KMS-11 (cell line): Measurements from ENCODE around the gene APBA2.

Source experiments
- H2AFZ ChIP-seq: fragments of 200-600 bp; sonication (generic); 2 replicates; pipeline ENCODE4 v1.6.1; 2016; ENCODE audit warnings: antibody characterized with exemption, mixed run types, low read depth
- H3K27ac ChIP-seq: fragments of 200-600 bp; sonication (generic); 2 replicates; pipeline ENCODE4 v1.6.1; 2016; ENCODE audit warnings: mild to moderate bottlenecking, mixed run types
- H3K27me3 ChIP-seq: fragments of 200-600 bp; sonication (generic); 2 replicates; pipeline ENCODE4 v1.6.1; 2017; ENCODE audit warnings: mild to moderate bottlenecking, low read depth, mixed run types, moderate library complexity; ENCODE audit not compliant: insufficient read depth
- H3K36me3 ChIP-seq: fragments of 200-600 bp; sonication (generic); 2 replicates; pipeline ENCODE4 v1.6.1; 2017; ENCODE audit warnings: mild to moderate bottlenecking, mixed run types; ENCODE audit not compliant: insufficient read depth
- H3K4me1 ChIP-seq: fragments of 200-600 bp; sonication (generic); 2 replicates; pipeline ENCODE4 v1.6.1; 2016; ENCODE audit warnings: mild to moderate bottlenecking, low read depth, mixed run types; ENCODE audit not compliant: poor library complexity, severe bottlenecking
- H3K4me2 ChIP-seq: fragments of 200-600 bp; sonication (generic); 2 replicates; pipeline ENCODE4 v1.7.0; 2016; ENCODE audit warnings: mild to moderate bottlenecking, mixed run types
- H3K4me3 ChIP-seq: fragments of 200-600 bp; sonication (generic); IDR thresholded peaks from 2 replicates; pipeline ENCODE4 v1.6.1; 2017; ENCODE audit warnings: low read depth, low read length, mixed read lengths; ENCODE audit not compliant: insufficient read depth
- H3K79me2 ChIP-seq: fragments of 200-600 bp; sonication (generic); 2 replicates; pipeline ENCODE4 v1.6.1; 2016; ENCODE audit warnings: low read depth, mixed run types; ENCODE audit not compliant: insufficient read depth
- H3K9ac ChIP-seq: fragments of 200-600 bp; sonication (generic); 2 replicates; pipeline ENCODE4 v1.6.1; 2016; ENCODE audit warnings: mild to moderate bottlenecking, mixed run types
- H4K20me1 ChIP-seq: fragments of 200-600 bp; sonication (generic); 2 replicates; pipeline ENCODE4 v1.6.1; 2016; ENCODE audit warnings: mild to moderate bottlenecking, mixed run types; ENCODE audit not compliant: insufficient read depth
- TF ChIP-seq, protein P1 (sequence below): fragments of 200-600 bp; sonication (generic); conservative IDR thresholded peaks from 2 replicates; pipeline ENCODE4 v1.6.1; 2017; ENCODE audit warnings: low read depth, mild to moderate bottlenecking, antibody characterized with exemption, low read length, moderate library complexity, mixed read lengths

APBA2 gene

DNA sequence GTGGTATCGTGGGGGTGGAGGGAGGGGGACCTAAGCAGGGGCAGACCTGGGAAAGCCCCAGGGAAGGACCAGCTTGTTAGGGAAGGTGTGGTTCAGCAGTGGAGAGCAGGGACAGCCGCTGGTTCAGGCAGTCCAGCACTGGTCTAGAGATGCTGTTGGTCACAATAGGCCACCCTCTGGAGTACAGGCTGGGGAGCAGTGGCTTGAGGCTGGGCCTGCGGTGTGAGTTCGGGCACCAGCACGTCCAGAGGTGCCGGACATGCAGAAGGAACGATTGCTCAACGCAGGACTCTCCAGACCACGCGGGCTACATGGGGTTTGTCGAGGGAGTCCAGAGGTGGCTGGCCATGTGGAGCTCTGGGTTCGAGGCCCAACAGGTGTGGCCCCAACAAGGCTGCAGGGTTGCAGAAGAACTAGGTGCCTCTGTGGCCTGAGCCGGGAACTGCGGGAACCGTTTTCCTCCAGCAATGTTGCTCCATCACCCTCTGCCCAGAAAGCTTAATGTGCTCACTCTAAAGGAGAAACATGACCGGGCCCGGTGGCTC is 143.9 kb downstream of the APBA2 start:
- no peaks in the 10 kb centered on the region for H3K4me1 ChIP-seq
- TF ChIP-seq, protein P1, sequence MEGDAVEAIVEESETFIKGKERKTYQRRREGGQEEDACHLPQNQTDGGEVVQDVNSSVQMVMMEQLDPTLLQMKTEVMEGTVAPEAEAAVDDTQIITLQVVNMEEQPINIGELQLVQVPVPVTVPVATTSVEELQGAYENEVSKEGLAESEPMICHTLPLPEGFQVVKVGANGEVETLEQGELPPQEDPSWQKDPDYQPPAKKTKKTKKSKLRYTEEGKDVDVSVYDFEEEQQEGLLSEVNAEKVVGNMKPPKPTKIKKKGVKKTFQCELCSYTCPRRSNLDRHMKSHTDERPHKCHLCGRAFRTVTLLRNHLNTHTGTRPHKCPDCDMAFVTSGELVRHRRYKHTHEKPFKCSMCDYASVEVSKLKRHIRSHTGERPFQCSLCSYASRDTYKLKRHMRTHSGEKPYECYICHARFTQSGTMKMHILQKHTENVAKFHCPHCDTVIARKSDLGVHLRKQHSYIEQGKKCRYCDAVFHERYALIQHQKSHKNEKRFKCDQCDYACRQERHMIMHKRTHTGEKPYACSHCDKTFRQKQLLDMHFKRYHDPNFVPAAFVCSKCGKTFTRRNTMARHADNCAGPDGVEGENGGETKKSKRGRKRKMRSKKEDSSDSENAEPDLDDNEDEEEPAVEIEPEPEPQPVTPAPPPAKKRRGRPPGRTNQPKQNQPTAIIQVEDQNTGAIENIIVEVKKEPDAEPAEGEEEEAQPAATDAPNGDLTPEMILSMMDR = no peak
- H3K36me3 ChIP-seq = no peaks in the 10 kb centered on the region
- H3K4me3 ChIP-seq = no peak overlapping the region
- H3K9ac ChIP-seq = no peak overlapping the region
- no peaks in the 10 kb centered on the region for H3K79me2 ChIP-seq
- H3K27ac ChIP-seq = no peak overlapping the region
- H3K4me2 ChIP-seq = no peak overlapping the region
- no peaks in the 10 kb centered on the region for H3K27me3 ChIP-seq
- no peak overlapping the region for H2AFZ ChIP-seq
- no peaks in the 10 kb centered on the region for H4K20me1 ChIP-seq

DNA sequence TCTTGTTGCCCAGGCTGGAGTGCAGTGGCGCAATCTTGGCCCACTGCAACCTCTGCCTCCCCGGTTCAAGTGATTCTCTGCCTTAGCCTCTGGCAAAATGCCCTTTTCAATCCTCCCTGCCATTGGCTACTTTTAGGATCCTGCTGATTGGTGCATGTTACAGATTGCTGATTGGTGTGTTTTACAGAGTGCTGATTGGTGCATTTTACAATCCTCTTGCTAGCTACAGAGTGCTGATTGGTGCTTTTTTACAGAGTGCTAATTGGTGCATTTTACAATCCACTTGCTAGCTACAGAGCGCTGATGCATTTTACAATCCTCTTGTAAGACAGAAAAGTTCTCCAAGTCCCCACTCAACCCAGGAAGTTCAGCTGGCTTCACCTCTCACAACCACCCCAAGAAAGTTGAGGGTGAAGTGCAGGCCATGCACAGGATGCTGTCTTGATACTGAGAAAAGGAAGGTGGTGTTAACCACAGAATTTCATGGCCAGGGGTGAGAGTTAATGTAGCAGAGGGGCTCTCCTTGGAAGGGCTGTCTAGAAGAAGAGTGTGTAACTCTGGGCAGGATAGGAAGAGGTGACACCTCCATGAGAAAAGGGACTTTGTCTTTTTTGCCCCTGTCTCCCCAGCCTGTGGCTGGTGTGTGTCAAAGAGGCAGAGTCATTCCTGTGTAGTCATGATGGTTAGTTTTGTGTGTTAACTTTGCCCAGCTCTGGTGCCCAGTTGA is 145.9 kb downstream of the APBA2 start:
- no peak overlapping the region for H3K9ac ChIP-seq
- H3K4me2 ChIP-seq = no peak overlapping the region
- no peaks in the 10 kb centered on the region for H3K27me3 ChIP-seq
- no peaks in the 10 kb centered on the region for H3K4me1 ChIP-seq
- TF ChIP-seq, protein P1 = no peak
- no peaks in the 10 kb centered on the region for H3K79me2 ChIP-seq
- H3K27ac ChIP-seq = no peak overlapping the region
- no peaks in the 10 kb centered on the region for H4K20me1 ChIP-seq
- no peak overlapping the region for H2AFZ ChIP-seq
- H3K4me3 ChIP-seq = no peak overlapping the region
- no peaks in the 10 kb centered on the region for H3K36me3 ChIP-seq

DNA sequence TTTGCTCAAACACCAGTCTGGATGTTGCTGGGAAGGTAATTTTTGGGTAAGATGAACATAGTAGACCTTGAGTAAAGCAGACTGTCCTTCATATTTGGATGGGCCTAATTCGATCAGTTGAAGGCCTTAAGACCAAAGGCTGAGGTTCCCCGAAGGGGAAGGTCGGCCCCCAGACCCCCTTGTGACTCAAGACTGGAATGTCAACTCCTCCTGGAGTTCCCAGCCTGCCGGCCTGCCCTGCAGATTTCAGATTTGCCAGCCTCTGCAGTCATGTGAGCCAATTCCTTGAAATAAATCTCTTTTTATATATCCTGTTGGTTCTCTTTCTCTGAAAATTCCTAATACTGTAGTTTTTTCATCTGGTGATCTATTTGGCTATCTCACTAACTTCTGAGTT is 146.5 kb downstream of the APBA2 start:
- Histone ChIP-seq H3K36me3 (no peaks in the 10 kb centered on the region), H3K79me2 (no peaks in the 10 kb centered on the region), H4K20me1 (no peaks in the 10 kb centered on the region), H2AFZ (no peak overlapping the region), H3K4me3 (no peak overlapping the region), H3K4me1 (no peaks in the 10 kb centered on the region), H3K4me2 (no peak overlapping the region), H3K27me3 (no peaks in the 10 kb centered on the region), H3K9ac (no peak overlapping the region), H3K27ac (no peak overlapping the region)
- TF ChIP-seq, protein P1 = no peak

DNA sequence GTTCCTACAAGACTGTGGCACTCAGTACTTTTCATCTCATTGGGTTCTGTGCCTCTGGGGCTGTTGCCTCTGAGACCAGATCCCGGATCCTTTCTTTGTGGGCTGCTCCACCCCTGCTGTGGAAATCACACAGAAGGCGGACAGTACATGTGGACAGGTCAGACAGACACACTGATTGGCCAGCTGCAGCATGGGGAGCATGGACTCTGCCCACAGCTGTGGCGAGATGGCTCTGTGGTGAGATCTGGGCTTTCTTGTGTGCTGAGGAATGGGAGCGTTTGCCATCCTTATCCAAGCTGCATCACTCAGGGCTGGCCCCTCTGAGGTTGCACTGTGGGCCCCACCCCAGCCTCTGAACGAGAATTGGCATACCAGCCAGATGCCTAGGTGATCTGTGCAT is 147.0 kb downstream of the APBA2 start:
- TF ChIP-seq, protein P1 = no peak
- no peak overlapping the region for H3K27ac ChIP-seq
- no peaks in the 10 kb centered on the region for H3K36me3 ChIP-seq
- H3K9ac ChIP-seq = no peak overlapping the region
- no peak overlapping the region for H3K4me2 ChIP-seq
- H4K20me1 ChIP-seq = no peaks in the 10 kb centered on the region
- no peaks in the 10 kb centered on the region for H3K4me1 ChIP-seq
- no peak overlapping the region for H2AFZ ChIP-seq
- H3K27me3 ChIP-seq = no peaks in the 10 kb centered on the region
- no peaks in the 10 kb centered on the region for H3K79me2 ChIP-seq
- H3K4me3 ChIP-seq = no peak overlapping the region
